GM19467 (cell line): Measurements from ENCODE around the gene NLRP3.
"Not testable (repeated sequence)": the region's sequence is repeated elsewhere in the genome, so short reads cannot be mapped to it uniquely, and the experiment has no call there.

Experiments used
- ATAC-seq: cut with Tn5 transposase; IDR thresholded peaks from one replicate; pipeline ENCODE4 v1.9.1; 2021; ENCODE audit warnings: mild to moderate bottlenecking, moderate library complexity; ENCODE audit not compliant: unreplicated experiment

Gene NLRP3

GRCh38 chr1:247468481-247469140, 52.6 kb downstream of the NLRP3 start:
- no peak for ATAC-seq

DNA sequence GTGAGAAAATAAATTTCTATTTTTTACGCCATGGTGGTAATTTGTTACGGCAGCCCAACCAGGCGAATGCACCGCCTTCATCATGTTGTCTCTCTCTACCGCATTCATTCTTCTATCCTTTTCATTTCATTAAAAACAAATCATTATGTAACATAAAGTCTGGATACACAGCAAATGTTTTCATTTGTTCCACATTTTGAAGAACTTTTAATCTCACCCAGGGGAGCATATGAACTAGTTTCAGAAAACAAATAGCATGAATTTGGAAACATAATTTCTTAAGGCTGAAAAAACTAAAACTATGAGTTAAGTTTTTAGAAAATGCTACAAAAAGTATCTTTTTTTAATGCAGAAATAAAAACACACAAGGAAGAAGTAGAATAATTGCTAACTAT, 53.2 kb downstream of the NLRP3 start:
- ATAC-seq = no peak

DNA sequence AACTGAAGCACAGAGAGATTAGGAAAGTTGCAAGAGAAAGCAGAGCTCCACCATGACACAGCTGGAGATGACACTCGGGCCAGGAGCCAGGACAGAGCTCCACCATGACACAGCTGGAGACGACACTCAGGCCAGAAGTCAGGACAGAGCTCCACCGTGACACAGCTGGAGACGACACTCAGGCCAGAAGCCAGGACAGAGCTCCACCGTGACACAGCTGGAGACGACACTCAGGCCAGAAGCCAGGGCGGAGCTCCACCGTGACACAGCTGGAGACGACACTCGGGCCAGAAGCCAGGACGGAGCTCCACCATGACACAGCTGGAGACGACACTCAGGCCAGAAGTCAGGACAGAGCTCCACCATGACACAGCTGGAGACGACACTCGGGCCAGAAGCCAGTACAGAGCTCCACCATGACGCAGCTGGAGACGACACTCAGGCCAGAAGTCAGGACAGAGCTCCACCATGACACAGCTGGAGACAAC, 55.0 kb downstream of the NLRP3 start:
- not testable (repeated sequence) for ATAC-seq

DNA sequence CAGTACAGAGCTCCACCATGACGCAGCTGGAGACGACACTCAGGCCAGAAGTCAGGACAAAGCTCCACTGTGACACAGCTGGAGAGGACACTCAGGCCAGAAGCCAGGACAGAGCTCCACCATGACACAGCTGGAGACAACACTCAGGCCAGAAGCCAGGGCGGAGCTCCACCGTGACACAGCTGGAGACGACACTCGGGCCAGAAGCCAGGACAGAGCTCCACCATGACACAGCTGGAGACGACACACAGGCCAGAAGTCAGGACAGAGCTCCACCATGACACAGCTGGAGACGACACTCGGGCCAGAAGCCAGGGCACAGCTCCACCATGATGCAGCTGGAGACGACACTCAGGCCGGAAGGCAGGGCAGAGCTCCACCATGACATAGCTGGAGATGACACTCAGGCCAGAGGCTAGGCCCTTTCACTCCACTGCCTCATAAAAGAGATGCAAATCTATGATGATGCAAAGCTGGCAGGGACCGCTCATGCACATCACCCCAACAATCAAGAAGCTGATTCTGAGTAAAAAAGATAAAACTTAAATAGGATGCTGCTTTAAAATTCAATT, 55.6 kb downstream of the NLRP3 start:
- ATAC-seq = no peak

DNA sequence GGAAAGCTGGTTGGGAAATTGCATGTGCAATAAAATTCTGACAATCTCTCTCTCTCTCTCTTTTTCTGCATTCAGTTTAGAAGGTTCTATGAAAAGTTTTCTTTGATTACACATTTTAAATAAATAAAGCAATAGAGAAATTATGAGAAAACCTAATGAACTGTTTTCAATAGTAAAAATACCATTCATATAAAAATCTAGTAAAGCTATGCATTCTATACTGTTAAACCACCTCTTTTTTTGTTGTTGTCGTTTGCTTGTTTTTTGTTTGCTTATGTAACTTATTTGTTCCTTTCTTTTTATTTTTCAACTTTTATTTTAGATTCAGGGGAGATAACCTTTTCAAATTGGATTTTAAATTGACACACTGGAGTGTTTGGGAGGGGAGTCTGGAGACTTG, 56.1 kb downstream of the NLRP3 start:
- no peak for ATAC-seq

GRCh38 chr1:247474367-247474766, 58.4 kb downstream of the NLRP3 start:
- ATAC-seq = no peak

- ATAC-seq = no peak
Observed at GRCh38 chr1:247475793-247476192, 59.8 kb downstream of the NLRP3 start.

DNA sequence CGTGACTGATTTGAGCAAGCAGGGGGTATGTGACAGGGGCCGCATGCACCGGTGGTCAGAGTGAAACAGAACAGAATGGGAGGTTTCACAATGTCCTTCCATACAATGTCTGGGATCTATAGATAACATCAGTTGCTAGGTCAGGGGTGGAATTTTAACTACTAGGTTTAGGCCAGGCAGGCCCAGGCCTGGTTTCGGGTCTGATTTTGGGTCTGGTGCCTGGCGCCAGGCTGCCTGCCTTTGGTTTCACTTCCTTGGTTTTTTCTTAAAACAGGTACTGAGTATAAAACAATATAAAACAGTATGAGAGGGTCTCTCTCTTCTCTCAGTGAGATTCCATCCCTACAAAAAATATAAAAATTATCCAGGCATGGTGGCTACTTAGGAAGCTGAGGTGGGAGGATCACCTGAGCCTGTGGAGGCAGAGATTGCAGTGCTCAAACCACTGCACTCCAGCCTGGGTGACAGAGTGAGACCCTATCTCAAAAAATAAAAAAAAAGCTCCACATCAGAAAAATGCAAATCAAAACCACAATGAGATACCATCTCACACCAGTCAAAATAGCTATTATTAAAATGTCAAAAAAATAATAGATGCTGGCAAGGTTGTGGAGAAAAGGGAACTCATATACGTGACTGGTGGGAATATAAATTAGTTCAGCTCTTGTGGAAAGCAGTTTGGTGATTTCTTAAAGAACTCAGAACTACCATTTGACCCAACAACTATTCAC, 60.5 kb downstream of the NLRP3 start:
- not testable (repeated sequence) for ATAC-seq

- no peak for ATAC-seq
Observed at GRCh38 chr1:247482747-247483146, 66.8 kb downstream of the NLRP3 start.

DNA sequence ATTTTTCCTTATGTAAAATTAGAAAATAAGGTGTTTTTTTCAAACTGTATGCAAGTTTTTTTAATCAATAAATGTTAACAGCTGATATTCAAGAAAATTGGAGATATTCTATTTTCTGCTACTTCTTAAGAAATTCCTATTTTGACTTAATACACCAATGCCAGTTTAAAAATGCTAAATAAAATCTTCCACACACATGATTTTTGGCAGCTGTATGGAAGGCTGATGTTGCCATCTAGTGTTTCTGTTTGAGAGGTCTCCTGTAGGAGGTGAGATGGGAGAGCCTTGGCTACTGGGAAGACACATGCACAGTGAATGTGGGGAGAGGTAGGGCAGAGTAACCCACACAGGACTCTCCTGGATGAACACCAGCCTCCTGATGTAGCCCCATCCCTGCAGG, 71.1 kb downstream of the NLRP3 start:
- ATAC-seq = no peak

DNA sequence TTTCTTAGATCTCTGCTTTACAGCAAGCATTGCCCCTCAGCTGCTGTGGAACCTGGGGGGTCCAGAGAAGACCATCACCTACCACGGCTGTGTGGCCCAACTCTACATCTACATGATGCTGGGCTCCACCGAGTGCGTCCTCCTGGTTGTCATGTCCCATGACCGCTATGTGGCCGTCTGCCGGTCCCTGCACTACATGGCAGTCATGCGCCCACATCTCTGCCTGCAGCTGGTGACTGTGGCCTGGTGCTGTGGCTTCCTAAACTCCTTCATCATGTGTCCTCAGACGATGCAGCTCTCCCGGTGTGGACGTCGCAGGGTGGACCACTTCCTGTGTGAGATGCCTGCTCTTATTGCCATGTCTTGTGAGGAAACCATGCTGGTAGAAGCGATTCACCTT, 75.4 kb downstream of the NLRP3 start:
- ATAC-seq = no peak

GRCh38 chr1:247493106-247493505, 77.1 kb downstream of the NLRP3 start:
- no peak for ATAC-seq

DNA sequence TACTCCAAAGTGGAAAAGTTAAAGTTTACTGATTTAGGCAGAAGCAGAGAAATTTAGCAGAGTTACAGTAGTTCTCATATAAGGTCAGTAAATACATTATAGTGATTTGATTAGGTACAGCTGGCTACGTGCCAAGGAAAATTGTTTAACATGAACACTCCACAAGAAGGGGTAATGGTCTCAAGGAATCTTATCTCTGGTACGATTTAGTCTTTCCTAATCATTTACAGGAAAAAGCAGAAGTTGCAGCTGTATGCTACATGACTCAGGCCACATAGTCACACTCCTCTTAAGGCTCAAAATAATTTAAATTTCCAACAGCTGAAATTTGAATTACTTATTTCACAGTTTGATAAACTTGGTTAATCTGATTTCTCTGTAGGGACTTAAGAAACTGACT, 78.8 kb downstream of the NLRP3 start:
- peak; percentile 56 for ATAC-seq

DNA sequence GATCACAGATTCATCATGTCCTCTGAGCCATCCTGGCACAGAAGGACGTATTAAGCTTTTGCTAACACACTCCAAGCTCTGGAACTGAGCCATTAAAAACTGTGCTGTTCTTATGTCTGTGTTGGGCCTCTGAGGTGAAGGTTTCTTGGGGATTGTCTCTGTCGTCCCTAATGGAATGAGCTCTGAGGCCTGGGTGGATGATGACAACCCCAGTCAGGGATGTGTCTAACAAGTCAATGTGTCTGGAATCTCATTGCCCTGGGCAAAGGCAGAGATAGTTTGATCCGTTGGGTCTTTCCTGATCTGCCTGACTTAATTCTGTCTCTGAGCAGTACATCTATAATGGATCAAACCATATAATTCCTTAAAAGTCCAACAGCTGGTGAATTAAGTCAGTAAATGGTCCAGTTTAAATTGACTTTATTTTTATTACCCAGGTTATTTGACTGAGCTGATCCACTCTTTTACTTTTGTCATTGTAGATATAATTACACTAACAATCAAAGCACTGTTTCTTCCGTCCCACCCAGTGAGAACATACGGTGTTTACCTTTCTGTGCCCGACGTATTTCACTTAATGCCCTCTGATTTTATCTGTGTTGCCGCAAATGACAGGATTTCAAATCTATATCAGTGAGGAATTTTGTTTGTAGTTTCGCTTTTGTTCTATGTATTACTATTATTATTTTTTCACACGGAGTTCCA, 80.8 kb downstream of the NLRP3 start:
- ATAC-seq = no peak
